ENCODE measurements around the gene RBM44. TPM values are rescaled to one million over a fixed set of nuclear protein-coding genes. Genes with fewer than 3 reads are reported as not detected.

The RBM44 gene
- total RNA-seq: 0.25 and 0.33 TPM in 2 replicates

GRCh38 chr2:237798236-237799059 lies at the start of gene RBM44:
RBM44 (plus strand) TSS chr2:237798779; CDS start chr2:237813610, 14,831 bp downstream.

DNA sequence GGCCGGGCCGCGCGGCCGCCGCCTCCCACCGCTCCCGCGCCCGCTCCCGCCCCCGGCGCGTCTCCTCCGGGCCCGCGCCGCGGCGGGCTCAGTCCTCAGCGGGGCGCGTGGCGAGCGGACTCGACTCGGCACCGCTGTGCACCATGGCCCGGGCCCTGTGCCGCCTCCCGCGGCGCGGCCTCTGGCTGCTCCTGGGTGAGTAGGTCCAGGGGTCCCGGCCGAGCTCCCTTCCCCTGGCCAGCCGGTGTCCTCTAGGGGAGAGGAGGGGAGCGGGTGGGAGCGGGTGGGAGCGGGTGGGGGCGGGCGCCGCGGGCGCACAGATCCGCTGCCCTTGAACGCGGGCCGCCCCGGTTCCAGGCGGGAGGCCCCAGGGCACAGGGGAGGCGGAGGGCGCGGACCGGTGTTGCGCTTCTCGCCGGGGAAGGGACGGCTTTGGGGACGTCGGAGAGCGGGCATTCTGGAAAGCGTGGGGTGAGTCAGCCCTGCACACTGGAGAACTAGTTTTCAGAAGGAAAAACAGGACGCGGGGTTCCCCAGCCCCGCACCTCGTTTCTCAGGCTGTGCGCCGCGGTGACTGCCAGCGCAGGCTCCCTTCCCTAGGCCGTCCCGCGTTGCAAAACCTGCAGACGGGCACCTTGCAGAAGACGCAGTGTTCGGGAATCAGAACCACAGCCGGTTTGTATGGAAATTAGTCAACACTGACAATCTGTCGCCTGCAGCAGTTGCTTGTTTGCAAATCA lies 61.1 kb downstream of the RBM44 start, which contains the start of gene RAMP1:
RAMP1 (plus strand) TSS at position 91 of the 740 bp plus-strand sequence; CDS start at position 144, 53 bp downstream.

Other genes with a start within 250 kb of the RBM44 start
- gene PRLH, start 232.2 kb upstream of the RBM44 start, total RNA-seq: not detected in 2 replicates
- gene RAB17, start 208.0 kb upstream of the RBM44 start, total RNA-seq: 0.11 and 0.12 TPM in 2 replicates
- 82.4 and 102 TPM in 2 replicates for gene LRRFIP1, start 171.2 kb upstream of the RBM44 start, total RNA-seq
- gene RAMP1, start 60.8 kb downstream of the RBM44 start, total RNA-seq: 13.1 and 40.0 TPM in 2 replicates
- gene UBE2F, start 168.2 kb downstream of the RBM44 start, total RNA-seq: 55.9 and 68.2 TPM in 2 replicates

Data from uterine smooth muscle cell (primary cell).